Common myeloid progenitor, CD34-positive (primary cell): ENCODE data around the gene COL4A2.
"Not testable (repeated sequence)": the region's sequence is repeated elsewhere in the genome, so short reads cannot be mapped to it uniquely, and the experiment has no call there.

ENCODE experiments used
- CTCF ChIA-PET: fragments of 350-600 bp; sonication (Branson Sonifier 250); formaldehyde crosslinking; loops from one replicate; lab custom pipeline; 2021; ENCODE audit warnings: antibody characterized with exemption; lab: Charles Lee
- POLR2A ChIA-PET: fragments of 350-600 bp; sonication (Branson Sonifier 250); formaldehyde crosslinking; loops from one replicate; lab custom pipeline; 2021; ENCODE audit warnings: antibody characterized with exemption; lab: Charles Lee
- DNase-seq, 3 donors: peaks; one replicate each; pipeline versions ENCODE4 v3.0.0 to v3.0.0-alpha.2; 2013
- H3K27ac ChIP-seq, 2 experiments: 1 replicate in 1 of 2; 2 replicates in 1 of 2; pipeline ENCODE4 v1.7.0; 2013; ENCODE audit warnings: inconsistent platforms in 2 of 2, low read length in 2 of 2, mild to moderate bottlenecking in 2 of 2, low read depth in 1 of 2, moderate library complexity in 1 of 2; ENCODE audit not compliant: severe bottlenecking in 2 of 2, insufficient read depth in 1 of 2, poor library complexity in 1 of 2
- H3K27me3 ChIP-seq, 5 experiments: replicated peaks in 2 of 5; 1 replicate in 3 of 5; 2 replicates in 2 of 5; pipeline versions ENCODE4 v1.6.1 to v1.7.0; 2013; ENCODE audit warnings: low read length in 4 of 5, mild to moderate bottlenecking in 2 of 5, moderate library complexity in 2 of 5, inconsistent platforms in 1 of 5; ENCODE audit not compliant: insufficient read depth in 5 of 5, control insufficient read depth in 4 of 5
- H3K36me3 ChIP-seq, 4 experiments: 1 replicate in 2 of 4; 2 replicates in 2 of 4; pipeline versions ENCODE4 v1.6.1 to v1.7.0; 2013; ENCODE audit warnings: low read length in 3 of 4, control low read depth in 1 of 4, mild to moderate bottlenecking in 1 of 4; ENCODE audit not compliant: control insufficient read depth in 4 of 4, insufficient read depth in 4 of 4
- H3K4me1 ChIP-seq, 4 experiments: 1 replicate in 3 of 4; 2 replicates in 1 of 4; pipeline versions ENCODE4 v1.6.1 to v1.7.1; 2013; ENCODE audit warnings: low read length in 3 of 4, mild to moderate bottlenecking in 3 of 4, control low read depth in 1 of 4, inconsistent platforms in 1 of 4, moderate library complexity in 1 of 4; ENCODE audit not compliant: control insufficient read depth in 4 of 4, insufficient read depth in 4 of 4; ENCODE audit errors: control extremely low read depth in 1 of 4
- H3K4me3 ChIP-seq, 7 experiments: 1 replicate in 4 of 7; 2 replicates in 3 of 7; pipeline versions ENCODE4 v1.5.1 to v1.7.0; 2013; ENCODE audit warnings: mild to moderate bottlenecking in 7 of 7, low read length in 6 of 7, moderate library complexity in 6 of 7, inconsistent platforms in 2 of 7, low read depth in 2 of 7, control low read depth in 1 of 7; ENCODE audit not compliant: insufficient read depth in 4 of 7, control insufficient read depth in 1 of 7; ENCODE audit errors: extremely low read depth in 1 of 7
- H3K9me3 ChIP-seq, 5 experiments: 1 replicate in 4 of 5; 2 replicates in 1 of 5; pipeline versions ENCODE4 v1.6.1 to v1.7.1; 2013; ENCODE audit warnings: low read length in 4 of 5, mild to moderate bottlenecking in 2 of 5, inconsistent platforms in 1 of 5, low read depth in 1 of 5, moderate library complexity in 1 of 5; ENCODE audit not compliant: control insufficient read depth in 4 of 5, insufficient read depth in 2 of 5; ENCODE audit errors: control extremely low read depth in 1 of 5
- WGBS: methylation state at CpG from one replicate; pipeline ENCODE4 v1.1.5; 2013; ENCODE audit not compliant: insufficient coverage; 5-methylcytosine and 5-hydroxymethylcytosine counted together

The COL4A2 gene

DNA sequence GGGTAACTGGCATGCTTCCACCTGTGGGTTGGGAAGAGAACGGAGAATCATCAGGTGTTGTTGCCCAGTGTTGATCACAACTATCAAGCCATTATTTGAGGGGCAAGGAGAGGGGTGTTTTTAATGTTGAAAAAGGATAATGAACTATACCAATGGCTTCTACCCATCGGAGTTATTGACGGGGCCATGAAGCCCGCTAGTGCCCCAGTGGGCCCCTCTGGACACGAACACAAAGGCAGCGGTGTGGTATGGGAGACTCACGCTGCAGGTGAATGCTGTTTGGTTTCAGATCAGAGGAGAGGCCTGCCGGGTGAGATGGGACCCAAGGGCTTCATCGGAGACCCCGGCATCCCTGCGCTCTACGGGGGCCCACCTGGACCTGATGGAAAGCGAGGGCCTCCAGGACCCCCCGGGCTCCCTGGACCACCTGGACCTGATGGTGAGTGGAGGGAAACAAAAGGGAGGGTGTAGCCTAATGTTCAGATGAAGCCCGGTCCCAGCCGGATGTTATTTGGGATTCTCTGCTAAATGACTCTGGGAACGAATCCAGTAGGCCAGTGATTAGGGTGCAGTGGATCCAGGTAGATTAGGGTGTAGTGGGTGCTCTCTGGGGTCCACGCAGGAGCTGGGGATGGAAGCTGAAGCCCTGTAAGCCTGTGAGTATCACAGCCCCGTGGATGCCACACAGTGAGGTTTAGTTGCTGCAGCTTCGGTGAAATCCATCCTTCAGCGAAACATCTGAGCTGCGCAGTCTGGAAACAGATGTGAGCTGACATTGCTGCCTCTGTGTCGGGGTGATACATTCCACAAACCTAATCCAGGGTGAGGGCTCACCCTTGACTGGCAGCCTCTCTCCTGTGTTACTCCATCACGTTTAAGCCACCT, 143.2 kb downstream of the COL4A2 start:
- no peak for DNase-seq
- Histone ChIP-seq H3K9me3 (no peaks in the 10 kb centered on the region), H3K36me3 (no peaks in the 10 kb centered on the region), H3K4me3 (no peak overlapping the region), H3K27ac (no peak overlapping the region), H3K27me3 (peaks cover 3 to 47% (median 20%) of the 10 kb centered on the region in 5 experiments), H3K4me1 (peaks cover 0 to 7% (median 6%) of the 10 kb centered on the region in 4 experiments)
- POLR2A ChIA-PET: no interaction called here
- WGBS: 96% methylated on average over 21 of the region's 24 CpGs
- CTCF ChIA-PET: interaction anchor here (1.3 kb wide), 1 partner anchor 14 kb away, joined by 3 read pairs; no protein-coding TSS in a partner anchor

- Histone ChIP-seq H3K27me3 (peaks cover 3 to 38% (median 19%) of the 10 kb centered on the region in 5 experiments), H3K4me3 (no peak overlapping the region), H3K36me3 (no peaks in the 10 kb centered on the region), H3K27ac (no peak overlapping the region), H3K9me3 (no peaks in the 10 kb centered on the region), H3K4me1 (peaks cover 0 to 3% (median 2%) of the 10 kb centered on the region in 4 experiments)
- ChIA-PET CTCF (no interaction called here), POLR2A (no interaction called here)
- DNase-seq: no peak
- 98% methylated on average over 6 of the region's 12 CpGs for WGBS
Measured at GRCh38 chr13:110450941-110451730, 144.1 kb downstream of the COL4A2 start.

DNA sequence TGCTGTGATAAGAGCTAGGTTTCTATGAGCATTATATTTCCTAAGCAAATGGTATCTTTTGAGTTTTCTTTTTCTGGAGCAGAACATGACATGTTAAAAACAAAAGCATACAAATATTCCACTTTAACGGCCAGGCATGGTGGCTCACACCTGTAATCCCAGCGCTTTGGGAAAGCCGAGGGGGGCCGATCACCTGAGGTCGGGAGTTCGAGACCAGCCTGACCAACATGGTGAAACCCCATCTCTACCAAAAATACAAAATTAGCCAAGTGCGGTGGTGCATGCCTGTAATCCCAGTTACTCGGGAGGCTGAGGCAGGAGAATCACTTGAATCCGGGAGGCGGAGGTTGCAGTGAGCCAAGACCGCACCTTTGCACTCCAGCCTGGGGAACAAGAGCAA, 146.0 kb downstream of the COL4A2 start:
- WGBS: 100% methylated on average over 10 of the region's 11 CpGs
- CTCF ChIA-PET: interaction anchor here (1.8 to 3.6 kb wide), 2 partner anchors 10 to 12 kb away, joined by 5 to 17 read pairs; no protein-coding TSS in a partner anchor

DNA sequence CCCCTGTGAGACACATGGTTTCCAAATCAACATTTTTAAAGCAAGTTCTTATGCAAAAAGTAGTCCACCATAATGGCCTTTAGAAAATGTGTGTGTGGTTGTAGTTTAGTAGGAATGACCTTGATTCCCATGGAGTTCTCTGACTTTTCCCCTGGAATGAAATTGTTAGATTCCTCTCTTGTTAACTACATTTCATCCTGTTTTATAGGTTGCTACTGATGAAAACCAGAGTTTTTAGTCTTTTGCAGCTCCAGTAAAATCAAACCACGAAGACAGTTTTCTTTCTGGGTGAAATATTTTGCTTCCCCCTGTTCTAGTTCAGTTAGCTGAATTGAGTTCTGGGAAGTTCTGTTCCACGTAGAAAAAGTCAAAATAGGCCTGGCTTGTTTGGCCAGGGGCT, 146.7 kb downstream of the COL4A2 start:
- CTCF ChIA-PET: interaction anchor here (1.8 to 3.6 kb wide), 2 partner anchors 10 to 11 kb away, joined by 5 to 17 read pairs; no protein-coding TSS in a partner anchor
- no peaks in the 10 kb centered on the region for H3K36me3 ChIP-seq

More for the DNA sequence above, 146.0 kb downstream of the COL4A2 start:
- H3K4me1 ChIP-seq, H3K9me3 ChIP-seq, H3K4me3 ChIP-seq, DNase-seq, H3K36me3 ChIP-seq, H3K27ac ChIP-seq, POLR2A ChIA-PET: not testable (repeated sequence)
- peaks cover 0 to 31% (median 14%) of the 10 kb centered on the region in 5 experiments for H3K27me3 ChIP-seq

DNA sequence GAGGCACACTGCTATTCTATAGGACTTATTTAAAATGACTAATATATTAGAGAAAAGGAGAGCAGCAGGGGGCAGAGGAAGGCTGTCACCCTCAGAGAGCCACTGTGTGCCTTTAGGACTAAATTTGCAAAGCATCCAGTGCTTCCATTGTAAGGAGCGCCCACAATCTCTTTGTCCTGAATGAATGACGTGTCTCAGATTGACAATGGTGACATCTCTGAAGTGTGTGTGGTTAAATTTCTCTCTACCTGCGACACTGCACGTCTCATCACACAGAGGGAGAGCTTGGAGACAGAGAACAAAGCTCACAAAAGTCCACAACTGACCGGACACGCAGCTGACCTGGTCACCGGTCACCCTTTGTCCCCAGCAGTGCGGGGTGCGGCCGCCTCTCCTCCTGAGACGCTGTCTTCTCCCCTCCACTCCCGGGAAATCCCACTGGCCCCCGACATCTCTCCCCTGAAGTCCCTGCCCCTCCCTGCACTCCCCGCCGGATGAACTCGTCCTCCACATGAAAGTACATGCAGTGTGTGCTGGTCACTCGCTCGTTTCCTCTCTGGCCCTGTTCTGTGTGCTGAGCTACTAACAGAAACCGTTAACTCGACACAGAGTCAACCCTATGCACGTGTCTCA, 147.3 kb downstream of the COL4A2 start:
- POLR2A ChIA-PET: no interaction called here
- WGBS: 92% methylated on average over 21 of the region's 21 CpGs
- Histone ChIP-seq H3K36me3 (no peaks in the 10 kb centered on the region), H3K4me3 (no peak overlapping the region), H3K27me3 (peaks cover 3 to 30% (median 10%) of the 10 kb centered on the region in 5 experiments), H3K9me3 (no peaks in the 10 kb centered on the region), H3K4me1 (peaks cover 0 to 4% (median 2%) of the 10 kb centered on the region in 4 experiments), H3K27ac (no peak overlapping the region)
- DNase-seq: no peak
- CTCF ChIA-PET: interaction anchor here (1.3 to 3.6 kb wide), 4 partner anchors 11 to 95 kb away, joined by 3 to 17 read pairs (median 4); no protein-coding TSS in a partner anchor

More for the DNA sequence above, 146.7 kb downstream of the COL4A2 start:
- Histone ChIP-seq H3K4me3 (no peak overlapping the region), H3K27me3 (peaks cover 0 to 32% (median 14%) of the 10 kb centered on the region in 5 experiments), H3K27ac (no peak overlapping the region), H3K9me3 (no peaks in the 10 kb centered on the region), H3K4me1 (peaks cover 0 to 4% (median 2%) of the 10 kb centered on the region in 4 experiments)
- no peak for DNase-seq
- POLR2A ChIA-PET: no interaction called here
- 80% methylated on average over 1 of the region's 2 CpGs for WGBS

DNA sequence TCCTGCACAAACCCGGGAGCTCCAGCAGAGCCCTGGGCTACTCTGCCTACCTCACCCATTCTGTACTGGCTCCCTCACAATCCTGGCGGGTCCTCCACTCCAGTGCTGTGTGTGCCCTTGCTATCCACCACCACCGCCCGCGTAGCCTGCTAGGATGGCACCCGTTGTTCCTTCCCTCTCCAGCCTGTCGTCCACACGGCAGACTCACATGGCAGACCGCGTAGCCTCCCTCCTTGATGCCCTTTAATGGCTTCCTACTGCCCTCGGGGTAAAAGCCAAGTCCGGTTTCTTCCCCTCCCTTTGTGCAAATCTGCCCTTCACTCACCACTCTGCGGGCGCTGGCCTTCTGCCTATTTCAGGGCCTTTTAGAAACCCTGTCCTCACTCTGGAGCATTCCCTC, 147.9 kb downstream of the COL4A2 start:
- DNase-seq: no peak
- Histone ChIP-seq H3K27me3 (peaks cover 5 to 30% (median 10%) of the 10 kb centered on the region in 5 experiments), H3K4me3 (no peak overlapping the region), H3K36me3 (no peaks in the 10 kb centered on the region), H3K4me1 (peaks cover 0 to 4% (median 2%) of the 10 kb centered on the region in 4 experiments), H3K27ac (no peak overlapping the region), H3K9me3 (no peaks in the 10 kb centered on the region)
- ChIA-PET CTCF (interaction anchor here (0.9 to 3.6 kb wide), 23 partner anchors 10 to 365 kb away, joined by 3 to 17 read pairs (median 4); partner anchors contain the start of gene RAB20), POLR2A (no interaction called here)
- 88% methylated on average over 14 of the region's 14 CpGs for WGBS
